H1 (cell line): Measurements from ENCODE around the gene SCNM1. TPM values are rescaled to one million over a fixed set of nuclear protein-coding genes. Genes with fewer than 3 reads are reported as not detected.

Source experiments
- BCL11A ChIP-seq, 2 experiments: IDR thresholded peaks; one replicate each; pipeline ENCODE4 v1.6.1; 2011; ENCODE audit warnings: low read depth in 2 of 2, low read length in 2 of 2, mild to moderate bottlenecking in 2 of 2
- CHD1 ChIP-seq: IDR thresholded peaks from 2 replicates; pipeline ENCODE4 v1.6.1; 2012; ENCODE audit warnings: low read depth, low read length, improper control_type of control experiment
- EGR1 ChIP-seq: IDR thresholded peaks from 2 replicates; pipeline ENCODE4 v1.6.1; 2011; ENCODE audit warnings: low read depth, low read length, borderline replicate concordance
- FOSL1 ChIP-seq: IDR thresholded peaks from 2 replicates; pipeline ENCODE4 v1.6.1; 2011; ENCODE audit warnings: mild to moderate bottlenecking, low read depth, low read length, moderate library complexity; ENCODE audit not compliant: insufficient read depth
- GTF2F1 ChIP-seq: IDR thresholded peaks from 2 replicates; pipeline ENCODE4 v1.6.1; 2012; ENCODE audit warnings: low read depth, low read length, improper control_type of control experiment, borderline replicate concordance
- JUND ChIP-seq: IDR thresholded peaks from 2 replicates; pipeline ENCODE4 v1.6.1; 2011; ENCODE audit warnings: mild to moderate bottlenecking, improper control_type of control experiment, low read length
- KDM1A ChIP-seq: fragments of 200-600, 300-600 bp; sonication (generic); IDR thresholded peaks from 2 replicates; pipeline ENCODE4 v1.7.1; 2016; ENCODE audit warnings: mild to moderate bottlenecking, low read length, borderline replicate concordance
- NANOG ChIP-seq: IDR thresholded peaks from 2 replicates; pipeline ENCODE4 v1.6.1; 2011; ENCODE audit warnings: low read length, low read depth, mild to moderate bottlenecking, inconsistent platforms; ENCODE audit not compliant: insufficient read depth, poor library complexity, severe bottlenecking
- NRF1 ChIP-seq: IDR thresholded peaks from 2 replicates; pipeline ENCODE4 v1.6.1; 2011; ENCODE audit warnings: mild to moderate bottlenecking, low read depth, low read length, improper control_type of control experiment
- POLR2AphosphoS5 ChIP-seq: IDR thresholded peaks from 2 replicates; pipeline ENCODE4 v1.6.1; 2011; ENCODE audit warnings: low read depth, low read length
- RNF2 ChIP-seq: fragments of 200-900, 300-1000 bp; sonication (generic); IDR thresholded peaks from 2 replicates; pipeline ENCODE4 v1.7.1; 2016; ENCODE audit warnings: borderline replicate concordance, low read depth, mild to moderate bottlenecking, antibody characterized with exemption, low read length; ENCODE audit not compliant: poor library complexity, severe bottlenecking; ENCODE audit errors: missing control alignments
- RXRA ChIP-seq: IDR thresholded peaks from 2 replicates; pipeline ENCODE4 v1.6.1; 2011; ENCODE audit warnings: low read depth, mild to moderate bottlenecking, low read length, moderate library complexity; ENCODE audit not compliant: insufficient read depth
- SAP30 ChIP-seq: fragments of 300-600 bp; sonication (generic); IDR thresholded peaks from 2 replicates; pipeline ENCODE4 v1.7.1; 2012; ENCODE audit warnings: low read length, moderate library complexity, mild to moderate bottlenecking, inconsistent platforms; ENCODE audit not compliant: insufficient read depth, insufficient replicate concordance
- SIRT6 ChIP-seq: IDR thresholded peaks from one replicate; pipeline ENCODE4 v1.7.1; 2012; ENCODE audit warnings: low read length, inconsistent platforms
- TAF7 ChIP-seq: optimal IDR thresholded peaks from 2 replicates; pipeline ENCODE3; 2011; ENCODE audit warnings: low read depth, mild to moderate bottlenecking, inconsistent platforms, low read length, moderate library complexity, borderline replicate concordance
- TEAD4 ChIP-seq: IDR thresholded peaks from 2 replicates; pipeline ENCODE4 v1.6.1; 2012; ENCODE audit warnings: low read depth, low read length, inconsistent platforms, mixed read lengths
- polyA plus RNA-seq, 7 experiments: library from polyadenylated mRNA; depleted of rRNA in 3 of 7; stranded (reverse) in 5 of 7; unstranded in 2 of 7; fragments of >200 nt in 5 of 7; fragments of 200-250 nt in 2 of 7; gene quantifications; 1 replicate in 5 of 7; 2 replicates in 1 of 7; 4 replicates in 1 of 7; pipeline versions ENCODE4 v1.2.1 to v1.2.3, GENCODE V29; 2011 to 2013; ENCODE audit warnings: missing spikeins in 2 of 7, mixed read lengths in 2 of 7
- total RNA-seq: library from RNA; stranded (reverse); fragmentation: NEBNext Ultra II Directional; extraction: Animal tissue kit (Norgen Biotek cat#: 25700); gene quantifications from 2 replicates; pipeline ENCODE4 v1.2.1, GENCODE V29; 2021
- TF ChIP-seq, protein P1 (sequence below): IDR thresholded peaks from 2 replicates; pipeline ENCODE4 v1.6.1; 2011; ENCODE audit warnings: low read depth, mild to moderate bottlenecking, low read length; ENCODE audit not compliant: insufficient read depth
- TF ChIP-seq, protein P2 (sequence below): IDR thresholded peaks from 2 replicates; pipeline ENCODE4 v1.6.1; 2012; ENCODE audit warnings: inconsistent platforms
- TF ChIP-seq, protein P3 (sequence below): IDR thresholded peaks from 2 replicates; pipeline ENCODE4 v1.6.1; 2012; ENCODE audit warnings: low read length, inconsistent platforms

Gene SCNM1
- total and polyA plus RNA-seq, 2 of the 8 experiments (the other 6 are each of a cell fraction or from before 2014, with no cell fraction given): 13.6 to 46.2 TPM

DNA sequence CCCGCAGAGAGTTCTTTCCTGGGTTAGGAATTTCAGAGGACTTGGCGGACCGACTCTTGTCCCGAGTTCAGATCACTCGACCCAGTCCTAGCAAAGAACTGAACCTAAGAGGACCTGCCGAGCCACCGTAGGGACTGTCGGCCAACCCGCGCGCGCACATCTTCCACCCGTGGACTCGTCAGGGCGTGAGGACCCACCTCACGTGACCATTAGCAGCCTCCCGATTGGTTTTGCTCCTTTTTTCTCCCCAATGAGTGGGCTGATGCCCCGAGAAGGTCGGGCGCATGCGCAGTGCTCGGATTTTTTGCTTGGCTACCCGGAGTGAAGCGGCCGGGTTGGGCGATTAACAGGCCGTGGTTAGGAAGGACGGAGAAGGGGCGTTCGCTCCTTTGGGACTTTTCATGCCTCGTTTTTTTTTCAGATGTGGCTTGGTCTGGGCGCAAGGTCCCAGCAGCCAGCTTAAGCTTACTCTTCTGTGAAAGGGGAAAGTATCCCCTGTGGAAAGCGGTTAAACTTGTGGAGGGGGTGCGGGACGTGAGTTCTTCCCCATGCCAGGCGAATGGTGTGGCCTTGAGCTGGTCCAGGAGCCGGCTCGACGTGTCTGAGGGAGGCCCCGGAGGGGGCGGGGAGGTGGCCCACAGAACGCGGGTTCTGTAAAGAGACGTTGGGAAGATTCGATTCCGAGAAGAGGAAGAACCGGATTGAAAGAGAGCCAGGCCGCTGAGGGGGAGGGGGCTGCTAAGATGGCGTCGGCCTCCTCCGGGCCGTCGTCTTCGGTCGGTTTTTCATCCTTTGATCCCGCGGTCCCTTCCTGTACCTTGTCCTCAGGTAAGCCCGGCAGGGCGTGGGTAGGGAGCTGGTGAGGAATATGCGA is 32.5 kb downstream of the SCNM1 start, which contains the start of gene PIP5K1A (continued):
- TF ChIP-seq, protein P1, sequence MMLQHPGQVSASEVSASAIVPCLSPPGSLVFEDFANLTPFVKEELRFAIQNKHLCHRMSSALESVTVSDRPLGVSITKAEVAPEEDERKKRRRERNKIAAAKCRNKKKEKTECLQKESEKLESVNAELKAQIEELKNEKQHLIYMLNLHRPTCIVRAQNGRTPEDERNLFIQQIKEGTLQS: peak; percentile 91
- TF ChIP-seq KDM1A: no peak
- no peak for TF ChIP-seq SIRT6
- TF ChIP-seq NRF1: peak; percentile 96
- peak; percentile 13 for TF ChIP-seq TAF7
- no peak for TF ChIP-seq TEAD4
- TF ChIP-seq GTF2F1: peak; percentile 81; the same call in 1 of the 2 replicates
- TF ChIP-seq, protein P2, sequence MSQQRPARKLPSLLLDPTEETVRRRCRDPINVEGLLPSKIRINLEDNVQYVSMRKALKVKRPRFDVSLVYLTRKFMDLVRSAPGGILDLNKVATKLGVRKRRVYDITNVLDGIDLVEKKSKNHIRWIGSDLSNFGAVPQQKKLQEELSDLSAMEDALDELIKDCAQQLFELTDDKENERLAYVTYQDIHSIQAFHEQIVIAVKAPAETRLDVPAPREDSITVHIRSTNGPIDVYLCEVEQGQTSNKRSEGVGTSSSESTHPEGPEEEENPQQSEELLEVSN: no peak
- TF ChIP-seq EGR1: no peak
- TF ChIP-seq RXRA: no peak
- TF ChIP-seq SAP30: peak; percentile 37
- TF ChIP-seq RNF2: no peak
- no peak for TF ChIP-seq CHD1
- TF ChIP-seq JUND: no peak
- peak; percentile 81 for TF ChIP-seq POLR2AphosphoS5
- no peak for TF ChIP-seq BCL11A (IDR thresholded peaks at IDR 0.05; ENCODE audit: low read depth in 2 of 2, low read length in 2 of 2)
- TF ChIP-seq NANOG: no peak
- TF ChIP-seq, protein P3, sequence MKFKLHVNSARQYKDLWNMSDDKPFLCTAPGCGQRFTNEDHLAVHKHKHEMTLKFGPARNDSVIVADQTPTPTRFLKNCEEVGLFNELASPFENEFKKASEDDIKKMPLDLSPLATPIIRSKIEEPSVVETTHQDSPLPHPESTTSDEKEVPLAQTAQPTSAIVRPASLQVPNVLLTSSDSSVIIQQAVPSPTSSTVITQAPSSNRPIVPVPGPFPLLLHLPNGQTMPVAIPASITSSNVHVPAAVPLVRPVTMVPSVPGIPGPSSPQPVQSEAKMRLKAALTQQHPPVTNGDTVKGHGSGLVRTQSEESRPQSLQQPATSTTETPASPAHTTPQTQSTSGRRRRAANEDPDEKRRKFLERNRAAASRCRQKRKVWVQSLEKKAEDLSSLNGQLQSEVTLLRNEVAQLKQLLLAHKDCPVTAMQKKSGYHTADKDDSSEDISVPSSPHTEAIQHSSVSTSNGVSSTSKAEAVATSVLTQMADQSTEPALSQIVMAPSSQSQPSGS: no peak
- no peak for TF ChIP-seq FOSL1
